Measurements from ENCODE around the gene CXCR6. TPM values are rescaled to one million over a fixed set of nuclear protein-coding genes. Genes with fewer than 3 reads are reported as not detected.

Gene CXCR6
- total and polyA plus RNA-seq, 2 experiments from 2014 or later: 0.10 TPM; not detected in 1

GRCh38 chr3:45988362-45988761 is 45.1 kb downstream of the CXCR6 start:
- Histone ChIP-seq H3K79me2 (replicated peaks; ENCODE audit: insufficient read depth) (peaks cover 69% of the 10 kb centered on the region), H2AFZ (no peak overlapping the region)
- no peak overlapping the region for H3K4me3 Mint-ChIP-seq

GRCh38 chr3:45988804-45989203 is 45.5 kb downstream of the CXCR6 start:
- Mint-ChIP-seq H3K27me3 (ENCODE audit: insufficient read depth, low read depth, poor library complexity) (peaks cover 9% of the 10 kb centered on the region), H3K27ac (no peak overlapping the region), H3K4me3 (no peak overlapping the region), H3K36me3 (ENCODE audit: low read depth) (peaks cover 11% of the 10 kb centered on the region), H3K9me3 (no peaks in the 10 kb centered on the region; the same call in 2 of the 3 replicates), H3K4me1 (peaks cover 30% of the 10 kb centered on the region)
- peaks cover 23% of the 10 kb centered on the region for H3K4me1 ChIP-seq (ENCODE audit: insufficient read depth)
- H3F3A ChIP-seq (replicated peaks; ENCODE audit: low read depth): no peaks in the 10 kb centered on the region
- peaks cover 6% of the 10 kb centered on the region for H4K20me1 ChIP-seq (replicated peaks; ENCODE audit: insufficient read depth)
- H3K4me3 ChIP-seq: no peak overlapping the region
- no peaks in the 10 kb centered on the region for H3K27me3 ChIP-seq (ENCODE audit: insufficient read depth)
- no peak for DNase-seq (ENCODE audit: low spot score)
- no peaks in the 10 kb centered on the region for H3K9me2 ChIP-seq (ENCODE audit: insufficient read depth)
- no peak overlapping the region for H2AFZ ChIP-seq
- H3K4me2 ChIP-seq: no peak overlapping the region
- no peak for ATAC-seq
- H3K36me3 ChIP-seq (ENCODE audit: insufficient read depth): peaks cover 6% of the 10 kb centered on the region; the same call in 1 of the 2 replicates
- H3K79me2 ChIP-seq (replicated peaks; ENCODE audit: insufficient read depth): peaks cover 74% of the 10 kb centered on the region
- no peak overlapping the region for H3K27ac ChIP-seq (ENCODE audit: low read depth)
- TF ChIP-seq EZH2 (IDR thresholded peaks at IDR 0.05; ENCODE audit: low read depth, unreplicated experiment) (no peak), POLR2AphosphoS5 (IDR thresholded peaks at IDR 0.05; ENCODE audit: low read depth) (no peak), NANOG (IDR thresholded peaks at IDR 0.05; ENCODE audit: borderline replicate concordance) (no peak), ZNF114 (CRISPR knock-in tag; IDR thresholded peaks at IDR 0.05) (no peak), ZNF331 (CRISPR knock-in tag; IDR thresholded peaks at IDR 0.05; ENCODE audit: low read depth) (no peak), EZH2phosphoT487 (IDR thresholded peaks at IDR 0.05; ENCODE audit: unreplicated experiment) (no peak), STAT1 (IDR thresholded peaks at IDR 0.05; ENCODE audit: unreplicated experiment) (no peak), ZNF462 (CRISPR knock-in tag; IDR thresholded peaks at IDR 0.05) (no peak), CREB1 (CRISPR knock-in tag; IDR thresholded peaks at IDR 0.05; ENCODE audit: low read depth) (no peak), REST (IDR thresholded peaks at IDR 0.05; ENCODE audit: unreplicated experiment) (no peak), JUNB (IDR thresholded peaks at IDR 0.05; ENCODE audit: unreplicated experiment) (no peak)

More at GRCh38 chr3:45988362-45988761, 45.1 kb downstream of the CXCR6 start:
- Histone ChIP-seq H3K27ac (ENCODE audit: low read depth) (no peak overlapping the region), H3F3A (replicated peaks; ENCODE audit: low read depth) (no peaks in the 10 kb centered on the region), H4K20me1 (replicated peaks; ENCODE audit: insufficient read depth) (peaks cover 6% of the 10 kb centered on the region), H3K4me3 (no peak overlapping the region), H3K9me2 (ENCODE audit: insufficient read depth) (no peaks in the 10 kb centered on the region), H3K4me2 (no peak overlapping the region), H3K4me1 (ENCODE audit: insufficient read depth) (peaks cover 21% of the 10 kb centered on the region), H3K36me3 (ENCODE audit: insufficient read depth) (peaks cover 10% of the 10 kb centered on the region; the same call in 1 of the 2 replicates), H3K27me3 (ENCODE audit: insufficient read depth) (no peaks in the 10 kb centered on the region)
- H3K9me3 Mint-ChIP-seq: no peaks in the 10 kb centered on the region; the same call in 2 of the 3 replicates
- ATAC-seq: no peak
- TF ChIP-seq EZH2phosphoT487 (IDR thresholded peaks at IDR 0.05; ENCODE audit: unreplicated experiment) (no peak), JUNB (IDR thresholded peaks at IDR 0.05; ENCODE audit: unreplicated experiment) (no peak)
- H3K4me1 Mint-ChIP-seq: peaks cover 26% of the 10 kb centered on the region
- H3K27me3 Mint-ChIP-seq (ENCODE audit: insufficient read depth, low read depth, poor library complexity): peaks cover 9% of the 10 kb centered on the region
- peaks cover 14% of the 10 kb centered on the region for H3K36me3 Mint-ChIP-seq (ENCODE audit: low read depth)
- no peak overlapping the region for H3K27ac Mint-ChIP-seq
- no peak for DNase-seq (ENCODE audit: low spot score)

All from GM23338 (cell line).